Measurements from ENCODE around the gene EPHB4. TPM values are rescaled to one million over a fixed set of nuclear protein-coding genes. Genes with fewer than 3 reads are reported as not detected.

Gene EPHB4
- total RNA-seq (2021; fragmentation: NEBNext Ultra II Directional; extraction: Animal tissue kit (Norgen Biotek cat#: 25700)) (113 and 122 TPM in 2 replicates), polyA plus RNA-seq (2011; rRNA removed) (85.0 and 141 TPM in 2 replicates), polyA minus RNA-seq (2011; rRNA and poly(A)+ RNA removed) (97.8 and 111 TPM in 2 replicates)
- 99.8 TPM for polyA plus RNA-seq (2011; cell fraction: cytosol; rRNA removed)
- polyA plus RNA-seq (2011; cell fraction: nucleus; rRNA removed) = 125 TPM
- 87.6 to 114 TPM (median 107 TPM) in 4 replicates for polyA plus RNA-seq (2012, experiment 1 of 2)
- polyA plus RNA-seq (2012, experiment 2 of 2) = 115 TPM
- polyA plus RNA-seq (2013, experiment 1 of 2) = 95.4 TPM
- 95.7 TPM for polyA plus RNA-seq (2013, experiment 2 of 2)
- polyA minus RNA-seq (2011; cell fraction: cytosol; rRNA and poly(A)+ RNA removed) = 105 TPM
- polyA minus RNA-seq (2011; cell fraction: nucleus; rRNA and poly(A)+ RNA removed) = 57.6 TPM
- long read RNA-seq, experiment 1, full-length matches to known transcripts = 5 of 88 reads
- long read RNA-seq, experiment 1, partial matches to known transcripts = 65 of 88 reads
- long read RNA-seq, experiment 1, other reads (novel, unspliced or antisense) = 18 of 88 reads
- long read RNA-seq, experiment 2, partial matches to known transcripts = 17 of 18 reads
- long read RNA-seq, experiment 2, other reads (novel, unspliced or antisense) = 1 of 18 reads

DNA sequence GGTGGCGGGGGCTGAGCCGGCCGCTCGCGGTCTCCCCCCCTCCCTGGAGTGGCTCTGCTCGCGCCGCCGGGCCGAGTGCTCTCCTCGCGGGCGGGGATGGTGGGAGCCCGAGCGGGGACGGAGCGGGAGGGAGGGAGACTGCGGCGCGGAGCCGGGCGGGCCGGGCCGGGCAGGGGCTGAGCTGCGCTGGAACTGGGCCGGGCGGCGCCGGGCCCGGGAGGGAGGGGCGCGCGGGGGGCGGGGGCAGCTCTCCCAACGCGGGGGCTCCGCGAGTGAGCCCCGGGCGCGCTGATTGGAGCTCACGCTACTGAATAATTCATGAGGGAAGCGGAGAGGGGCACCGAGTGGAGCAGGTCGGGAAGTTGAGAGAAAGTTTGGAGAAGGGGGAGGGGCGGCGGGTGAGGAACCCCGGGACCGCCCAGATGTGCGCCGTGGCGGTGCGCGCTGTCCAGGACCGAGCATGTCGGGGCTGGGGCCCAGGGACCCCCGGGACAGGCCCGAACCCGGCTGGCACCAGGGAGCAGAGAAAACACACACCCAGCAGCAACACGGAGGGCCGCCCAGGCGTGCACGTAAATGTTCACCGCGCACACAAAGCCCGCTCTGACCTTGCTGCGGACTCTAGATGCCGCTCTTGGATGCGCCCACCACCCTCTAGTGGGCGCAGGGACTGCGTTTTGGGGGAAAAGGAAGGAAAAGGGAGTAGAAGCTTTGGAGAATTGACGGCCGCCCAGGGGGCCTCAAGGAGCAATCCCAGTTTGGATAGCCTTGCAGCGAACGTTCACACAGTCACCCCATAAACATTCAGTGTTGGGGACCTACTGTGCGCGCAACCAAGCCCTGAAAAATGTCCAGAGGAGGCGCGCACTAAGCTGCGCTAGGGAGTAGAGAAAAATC lies at the start of gene EPHB4:
TSS of gene EPHB4 (minus strand) at position 194 of the 897 bp plus-strand sequence. CDS start 493 bp downstream, outside the sequence.
- Histone ChIP-seq H3K79me1 (ENCODE audit: low read depth, low read length) (peaks cover 5% of the 10 kb centered on the region; the same call in 1 of the 2 replicates), H3K27me3 (replicated peaks in 1 of 4; ENCODE audit: control insufficient read depth in 3 of 4, extremely low read depth in 1 of 4, insufficient read depth in 3 of 4, low read length in 3 of 4) (no peaks in the 10 kb centered on the region), H3K4me2 (ENCODE audit: insufficient read depth in 1 of 2, low read depth in 2 of 2, low read length in 2 of 2) (peak within 1 kb of the TSS; percentile 90 to 92), H2BK20ac (ENCODE audit: low read length) (no peak within 1 kb of the TSS), H4K91ac (replicated peaks; ENCODE audit: insufficient read length, low read length) (peak within 1 kb of the TSS; percentile 68), H2AFZ (ENCODE audit: low read length) (no peak within 1 kb of the TSS; the same call in 1 of the 2 replicates), H2BK12ac (ENCODE audit: low read depth, low read length) (peak within 1 kb of the TSS; percentile 44; the same call in 1 of the 2 replicates), H3K56ac (replicated peaks; ENCODE audit: insufficient read length, low read depth, low read length) (peak within 1 kb of the TSS; percentile 78), H3K18ac (ENCODE audit: extremely low read depth, low read length) (peak within 1 kb of the TSS; percentile 60), H3K4ac (replicated peaks; ENCODE audit: insufficient read length, low read depth, low read length) (peak within 1 kb of the TSS; percentile 96), H4K8ac (ENCODE audit: extremely low read depth, insufficient read depth, low read length) (peak within 1 kb of the TSS; percentile 91), H2BK120ac (replicated peaks; ENCODE audit: low read depth, low read length) (peak within 1 kb of the TSS; percentile 65), H3K36me3 (ENCODE audit: control insufficient read depth in 2 of 4, insufficient read depth in 4 of 4, low read length in 3 of 4) (peaks cover 9 to 14% (median 13%) of the 10 kb centered on the region in 4 experiments; a peak in 7 of 8 replicates), H4K20me1 (replicated peaks in 1 of 2; ENCODE audit: control insufficient read depth in 1 of 2, insufficient read depth in 2 of 2, low read length in 2 of 2) (peaks cover 14 to 24% of the 10 kb centered on the region in 2 experiments), H3K4me3 (ENCODE audit: extremely low read depth in 1 of 4, insufficient read depth in 2 of 4, low read depth in 3 of 4, low read length in 4 of 4) (peak within 1 kb of the TSS; percentile 88 to 100 (median 92)), H3K27ac (ENCODE audit: low read depth, low read length) (peak within 1 kb of the TSS; percentile 81), H3K23me2 (ENCODE audit: low read depth, low read length) (peaks cover 15% of the 10 kb centered on the region), H4K5ac (ENCODE audit: insufficient read length, low read depth, low read length) (peak within 1 kb of the TSS; percentile 93), H2BK5ac (ENCODE audit: low read depth, low read length) (peak within 1 kb of the TSS; percentile 50; the same call in 1 of the 2 replicates), H3K9ac (replicated peaks in 1 of 4; ENCODE audit: extremely low read depth in 1 of 4, low read depth in 3 of 4, low read length in 3 of 4) (peak within 1 kb of the TSS; percentile 81 to 96 (median 88)), H3K9me3 (ENCODE audit: insufficient read depth in 2 of 2, low read depth in 1 of 2, low read length in 1 of 2) (no peaks in the 10 kb centered on the region), H2AK5ac (ENCODE audit: low read depth, low read length) (peak within 1 kb of the TSS; percentile 85; the same call in 1 of the 2 replicates), H3K79me2 (ENCODE audit: control insufficient read depth in 1 of 2, insufficient read depth in 2 of 2, low read length in 2 of 2) (peaks cover 7 to 38% of the 10 kb centered on the region in 2 experiments), H3K14ac (ENCODE audit: insufficient read length) (peak within 1 kb of the TSS; percentile 50), H2BK15ac (ENCODE audit: low read length) (peak within 1 kb of the TSS; percentile 72; the same call in 1 of the 2 replicates), H3K4me1 (replicated peaks in 1 of 4; ENCODE audit: control insufficient read depth in 3 of 4, insufficient read depth in 4 of 4, low read length in 3 of 4) (peaks cover 0 to 13% (median 10%) of the 10 kb centered on the region in 4 experiments; a peak in 6 of 7 replicates), H3K23ac (ENCODE audit: insufficient read length) (no peak within 1 kb of the TSS)
- WGBS, 2 experiments (ENCODE audit: extremely low coverage in 1 of 2, insufficient coverage in 1 of 2, insufficient read length in 1 of 2, insufficient replicate concordance in 2 of 2, low coverage in 1 of 2, low lambda C conversion rate in 2 of 2, missing lambda C conversion rate in 1 of 2) = 1% methylated on average over 27 of the region's 80 CpGs; no CpG with 5 or more reads in 1 of the 2 experiments
- no peak for FAIRE-seq
- ChIA-PET POLR2A (ENCODE audit: partially characterized antibody) (interaction anchor here (0.6 to 6.5 kb wide), 31 partner anchors 9 to 465 kb away, joined by 3 to 76 read pairs (median 4); partner anchors contain the start of genes FBXO24, LRCH4, MOSPD3 and POP7), CTCF (ENCODE audit: partially characterized antibody) (interaction anchor here (0.6 to 3.9 kb wide), 21 partner anchors 8 to 238 kb away, joined by 3 to 65 read pairs (median 3); partner anchors contain the start of genes SLC12A9 and UFSP1)
- peak in 1 of 2 experiments; percentile 93 for DNase-seq (ENCODE audit: low read depth in 1 of 2, low spot score in 2 of 2)
- TF ChIP-seq, protein P1, sequence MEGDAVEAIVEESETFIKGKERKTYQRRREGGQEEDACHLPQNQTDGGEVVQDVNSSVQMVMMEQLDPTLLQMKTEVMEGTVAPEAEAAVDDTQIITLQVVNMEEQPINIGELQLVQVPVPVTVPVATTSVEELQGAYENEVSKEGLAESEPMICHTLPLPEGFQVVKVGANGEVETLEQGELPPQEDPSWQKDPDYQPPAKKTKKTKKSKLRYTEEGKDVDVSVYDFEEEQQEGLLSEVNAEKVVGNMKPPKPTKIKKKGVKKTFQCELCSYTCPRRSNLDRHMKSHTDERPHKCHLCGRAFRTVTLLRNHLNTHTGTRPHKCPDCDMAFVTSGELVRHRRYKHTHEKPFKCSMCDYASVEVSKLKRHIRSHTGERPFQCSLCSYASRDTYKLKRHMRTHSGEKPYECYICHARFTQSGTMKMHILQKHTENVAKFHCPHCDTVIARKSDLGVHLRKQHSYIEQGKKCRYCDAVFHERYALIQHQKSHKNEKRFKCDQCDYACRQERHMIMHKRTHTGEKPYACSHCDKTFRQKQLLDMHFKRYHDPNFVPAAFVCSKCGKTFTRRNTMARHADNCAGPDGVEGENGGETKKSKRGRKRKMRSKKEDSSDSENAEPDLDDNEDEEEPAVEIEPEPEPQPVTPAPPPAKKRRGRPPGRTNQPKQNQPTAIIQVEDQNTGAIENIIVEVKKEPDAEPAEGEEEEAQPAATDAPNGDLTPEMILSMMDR (IDR thresholded peaks at IDR 0.05; ENCODE audit: control extremely low read depth in 1 of 3, insufficient read depth in 1 of 3, low read depth in 1 of 3, low read length in 3 of 3) = peak; percentile 55 to 63 (median 61)
- TF ChIP-seq GABPA (IDR thresholded peaks at IDR 0.05; ENCODE audit: borderline replicate concordance, insufficient read depth, low read length) (no peak), EGR1 (IDR thresholded peaks at IDR 0.05; ENCODE audit: borderline replicate concordance, low read depth, low read length) (no peak), RBBP5 (IDR thresholded peaks at IDR 0.05; ENCODE audit: borderline replicate concordance, low read depth, low read length) (peak; percentile 97)

Data from H1 (cell line).